SHP77 treated with DMSO at 0.1 percent for 48 hours (cell line): ENCODE data around the gene MZF1.
"Not testable (repeated sequence)": the region's sequence is repeated elsewhere in the genome, so short reads cannot be mapped to it uniquely, and the experiment has no call there.

ENCODE experiments used
- DNase-seq: peaks from one replicate; lab custom pipeline; 2025; lab: John Stamatoyannopoulos, UW

Gene MZF1

GRCh38 chr19:58555369-58555885, 17.7 kb downstream of the MZF1 start:
- no peak for DNase-seq

- DNase-seq = no peak
These were observed 18.4 kb downstream of the MZF1 start, which contains the start of gene CHMP2A for GRCh38 chr19:58554494-58555368. Gene CHMP2A, minus strand, starts transcription at chr19:58555105. Its CDS starts 893 bp downstream, at chr19:58554212.

- DNase-seq = no peak
These were observed 19.2 kb downstream of the MZF1 start for GRCh38 chr19:58553799-58554493.

- DNase-seq = no peak
These were observed 20.5 kb downstream of the MZF1 start for GRCh38 chr19:58552655-58553054.

- DNase-seq = no peak
These were observed 21.3 kb downstream of the MZF1 start for GRCh38 chr19:58551577-58552471.

- no peak for DNase-seq
These were observed 22.0 kb downstream of the MZF1 start for GRCh38 chr19:58551123-58551497.

- DNase-seq = no peak
These were observed 22.6 kb downstream of the MZF1 start for GRCh38 chr19:58550362-58551122.

- no peak for DNase-seq
These were observed 23.3 kb downstream of the MZF1 start for GRCh38 chr19:58549664-58550361.

GRCh38 chr19:58548859-58549663, 24.1 kb downstream of the MZF1 start:
- no peak for DNase-seq

GRCh38 chr19:58547323-58548312, 25.5 kb downstream of the MZF1 start:
- no peak for DNase-seq

GRCh38 chr19:58546019-58546530, 27.1 kb downstream of the MZF1 start:
- DNase-seq = no peak

GRCh38 chr19:58545286-58546018, 27.7 kb downstream of the MZF1 start:
- no peak for DNase-seq

GRCh38 chr19:58544591-58545285, 28.4 kb downstream of the MZF1 start:
- DNase-seq = no peak

- no peak for DNase-seq
These were observed 29.1 kb downstream of the MZF1 start, which contains the start of gene TRIM28 for GRCh38 chr19:58543826-58544590. Gene TRIM28, plus strand, starts transcription at chr19:58544064. Its CDS starts 694 bp downstream, at chr19:58544758.

- not testable (repeated sequence) for DNase-seq
These were observed 30.3 kb downstream of the MZF1 start for GRCh38 chr19:58542641-58543372.
